Hepatocyte (in vitro differentiated cells): ENCODE data around the gene SCARF2. TPM values are rescaled to one million over a fixed set of nuclear protein-coding genes. Genes with fewer than 3 reads are reported as not detected.
"Not testable (repeated sequence)": the region's sequence is repeated elsewhere in the genome, so short reads cannot be mapped to it uniquely, and the experiment has no call there.

Experiments
- DNase-seq: peaks from one replicate; pipeline ENCODE4 v3.0.0-alpha.2; 2016; ENCODE audit warnings: low spot score
- H2AFZ ChIP-seq: fragments of 200-600 bp; sonication (generic); 2 replicates; pipeline ENCODE4 v1.6.0; 2016; ENCODE audit warnings: antibody characterized with exemption, mild to moderate bottlenecking
- H3K27ac ChIP-seq: fragments of 200-600 bp; sonication (generic); 2 replicates; pipeline ENCODE4 v1.5.1; 2016; ENCODE audit warnings: mild to moderate bottlenecking
- H3K27me3 ChIP-seq: fragments of 200-600 bp; sonication (generic); 2 replicates; pipeline ENCODE4 v1.6.1; 2016
- H3K36me3 ChIP-seq: fragments of 200-600 bp; sonication (generic); replicated peaks from 2 replicates; pipeline ENCODE4 v1.5.1; 2016; ENCODE audit warnings: low read depth; ENCODE audit not compliant: insufficient read depth
- H3K4me1 ChIP-seq: fragments of 200-600 bp; sonication (generic); 2 replicates; pipeline ENCODE4 v1.5.1; 2016; ENCODE audit warnings: mild to moderate bottlenecking, moderate library complexity; ENCODE audit not compliant: insufficient read depth
- H3K4me2 ChIP-seq: fragments of 200-600 bp; sonication (generic); 2 replicates; pipeline ENCODE4 v1.6.0; 2016
- H3K4me3 ChIP-seq: fragments of 200-600 bp; sonication (generic); 2 replicates; pipeline ENCODE4 v1.5.1; 2016; ENCODE audit warnings: mild to moderate bottlenecking
- H3K79me2 ChIP-seq: fragments of 200-600 bp; sonication (generic); 2 replicates; pipeline ENCODE4 v1.6.0; 2017; ENCODE audit warnings: mild to moderate bottlenecking
- H3K9me2 ChIP-seq: fragments of 200-600 bp; sonication (generic); replicated peaks from 2 replicates; pipeline ENCODE4 v1.6.0; 2017; ENCODE audit warnings: mild to moderate bottlenecking; ENCODE audit not compliant: insufficient read depth
- H3K9me3 ChIP-seq: fragments of 200-600 bp; sonication (generic); 2 replicates; pipeline ENCODE4 v1.5.1; 2016; ENCODE audit warnings: low read depth, mild to moderate bottlenecking
- H4K20me1 ChIP-seq: fragments of 200-600 bp; sonication (generic); 2 replicates; pipeline ENCODE4 v1.6.0; 2016; ENCODE audit warnings: mild to moderate bottlenecking; ENCODE audit not compliant: insufficient read depth, poor library complexity, severe bottlenecking
- EZH2 ChIP-seq: fragments of 200-600 bp; sonication (generic); IDR thresholded peaks from 2 replicates; pipeline ENCODE4 v1.6.1; 2016; ENCODE audit warnings: antibody characterized with exemption, mild to moderate bottlenecking, borderline replicate concordance
- EZH2phosphoT487 ChIP-seq: fragments of 200-600 bp; sonication (generic); IDR thresholded peaks from one replicate; pipeline ENCODE4 v1.6.1; 2018; ENCODE audit warnings: antibody characterized with exemption, mild to moderate bottlenecking, low read depth, moderate library complexity; ENCODE audit not compliant: unreplicated experiment, severe bottlenecking
- WGBS: methylation state at CpG from one replicate; pipeline ENCODE4 v1.1.6; 2016; ENCODE audit warnings: low lambda C conversion rate; ENCODE audit errors: missing lambda C conversion rate; 5-methylcytosine and 5-hydroxymethylcytosine counted together
- polyA plus RNA-seq: library from polyadenylated mRNA; unstranded; fragments of >200 nt; fragmentation: Nextera tagmentation; extraction: Ambion mirVana; gene quantifications from 2 replicates; pipeline ENCODE4 v1.2.1, GENCODE V29; 2016
- total RNA-seq: library from RNA; depleted of rRNA; stranded (reverse); fragments of >200 nt; gene quantifications from 2 replicates; pipeline ENCODE4 v1.2.3, GENCODE V29; 2014
- TF ChIP-seq, protein P1 (sequence below): fragments of 200-600 bp; sonication (generic); IDR thresholded peaks from 2 replicates; pipeline ENCODE4 v1.5.1; 2016; ENCODE audit warnings: antibody characterized with exemption, mild to moderate bottlenecking; ENCODE audit not compliant: poor library complexity

SCARF2 gene
- total and polyA plus RNA-seq, 2 experiments from 2014 or later, result 19.3 to 35.2 TPM

DNA sequence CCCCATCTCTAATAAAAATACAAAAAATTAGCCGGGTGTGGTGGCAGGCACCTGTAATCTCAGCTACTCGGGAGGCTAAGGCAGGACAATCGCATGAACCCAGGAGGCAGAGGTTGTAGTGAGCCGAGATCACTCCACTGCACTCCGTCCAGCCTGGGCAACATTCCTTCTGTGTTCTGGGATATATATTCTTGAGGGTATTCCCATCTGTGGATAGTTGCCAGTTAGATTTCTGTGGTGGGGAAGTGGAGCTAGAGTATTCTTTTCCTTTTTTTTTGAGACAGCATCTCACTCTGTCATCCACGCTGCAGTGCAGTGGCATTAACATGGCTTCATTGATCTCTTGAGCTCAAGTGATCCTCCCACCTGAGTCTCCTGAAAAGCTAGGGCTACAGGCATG is 52.8 kb downstream of the SCARF2 start:
- Histone ChIP-seq H3K9me2 (no peaks in the 10 kb centered on the region), H3K4me3 (no peak overlapping the region), H3K36me3 (no peaks in the 10 kb centered on the region), H3K4me1 (no peaks in the 10 kb centered on the region), H4K20me1 (no peaks in the 10 kb centered on the region), H3K27me3 (peaks cover 4% of the 10 kb centered on the region), H3K79me2 (no peaks in the 10 kb centered on the region), H3K9me3 (no peaks in the 10 kb centered on the region), H3K4me2 (no peak overlapping the region), H3K27ac (no peak overlapping the region), H2AFZ (no peak overlapping the region)
- 91% methylated on average over 6 of the region's 6 CpGs for WGBS
- DNase-seq, result no peak
- TF ChIP-seq EZH2 (no peak), EZH2phosphoT487 (no peak)
- TF ChIP-seq, protein P1, sequence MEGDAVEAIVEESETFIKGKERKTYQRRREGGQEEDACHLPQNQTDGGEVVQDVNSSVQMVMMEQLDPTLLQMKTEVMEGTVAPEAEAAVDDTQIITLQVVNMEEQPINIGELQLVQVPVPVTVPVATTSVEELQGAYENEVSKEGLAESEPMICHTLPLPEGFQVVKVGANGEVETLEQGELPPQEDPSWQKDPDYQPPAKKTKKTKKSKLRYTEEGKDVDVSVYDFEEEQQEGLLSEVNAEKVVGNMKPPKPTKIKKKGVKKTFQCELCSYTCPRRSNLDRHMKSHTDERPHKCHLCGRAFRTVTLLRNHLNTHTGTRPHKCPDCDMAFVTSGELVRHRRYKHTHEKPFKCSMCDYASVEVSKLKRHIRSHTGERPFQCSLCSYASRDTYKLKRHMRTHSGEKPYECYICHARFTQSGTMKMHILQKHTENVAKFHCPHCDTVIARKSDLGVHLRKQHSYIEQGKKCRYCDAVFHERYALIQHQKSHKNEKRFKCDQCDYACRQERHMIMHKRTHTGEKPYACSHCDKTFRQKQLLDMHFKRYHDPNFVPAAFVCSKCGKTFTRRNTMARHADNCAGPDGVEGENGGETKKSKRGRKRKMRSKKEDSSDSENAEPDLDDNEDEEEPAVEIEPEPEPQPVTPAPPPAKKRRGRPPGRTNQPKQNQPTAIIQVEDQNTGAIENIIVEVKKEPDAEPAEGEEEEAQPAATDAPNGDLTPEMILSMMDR, result no peak

DNA sequence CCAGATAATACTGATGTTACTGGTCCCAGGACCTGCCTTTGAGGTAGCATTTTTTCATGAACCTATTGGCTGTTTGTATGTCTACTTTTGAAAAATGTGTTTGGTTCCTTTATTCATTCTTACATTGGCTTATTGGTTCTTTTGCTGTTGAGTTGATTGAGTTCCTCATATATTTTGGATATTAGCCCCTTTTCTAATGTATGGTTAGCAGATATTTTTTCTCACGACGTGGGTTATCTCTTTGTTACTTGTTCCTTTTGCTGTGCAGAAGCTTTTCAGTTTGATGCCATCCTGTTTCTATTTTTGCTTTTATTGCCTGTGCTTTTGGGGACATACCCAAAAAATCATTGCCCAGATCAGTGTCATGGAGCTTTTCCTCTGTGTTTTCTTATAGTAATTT is 53.5 kb downstream of the SCARF2 start:
- no peaks in the 10 kb centered on the region for H4K20me1 ChIP-seq
- peaks cover 4% of the 10 kb centered on the region for H3K27me3 ChIP-seq
- no peak overlapping the region for H3K4me3 ChIP-seq
- WGBS, result 93% methylated on average over 2 of the region's 2 CpGs
- no peak overlapping the region for H3K27ac ChIP-seq
- no peak overlapping the region for H3K4me2 ChIP-seq
- H3K9me2 ChIP-seq, result no peaks in the 10 kb centered on the region
- TF ChIP-seq EZH2 (no peak), EZH2phosphoT487 (no peak)
- TF ChIP-seq, protein P1, result no peak
- H3K79me2 ChIP-seq, result no peaks in the 10 kb centered on the region
- no peak for DNase-seq
- no peaks in the 10 kb centered on the region for H3K9me3 ChIP-seq
- H2AFZ ChIP-seq, result no peak overlapping the region
- H3K4me1 ChIP-seq, result no peaks in the 10 kb centered on the region
- no peaks in the 10 kb centered on the region for H3K36me3 ChIP-seq

DNA sequence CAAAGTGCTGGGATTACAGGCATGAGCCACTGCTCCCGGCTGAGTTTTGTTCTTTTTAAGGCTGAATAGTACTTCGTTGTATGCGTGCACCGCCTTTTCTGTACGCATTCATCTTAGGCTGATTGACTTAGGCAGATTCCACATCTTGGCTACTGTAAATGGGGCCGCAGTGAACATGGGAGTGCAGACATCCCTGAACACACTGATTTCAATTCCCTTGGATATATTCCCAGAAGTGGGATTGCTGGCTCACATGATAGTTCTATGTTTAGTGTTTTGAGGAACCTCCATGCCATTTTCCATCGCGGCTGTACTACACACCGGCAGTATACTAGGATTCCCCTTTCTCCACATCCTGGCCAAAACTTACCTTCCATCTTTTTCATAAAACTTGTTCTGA is 54.1 kb downstream of the SCARF2 start:
- Histone ChIP-seq H3K4me2 (no peak overlapping the region), H3K9me2 (no peaks in the 10 kb centered on the region), H3K36me3 (no peaks in the 10 kb centered on the region), H3K27ac (no peak overlapping the region), H2AFZ (no peak overlapping the region), H4K20me1 (no peaks in the 10 kb centered on the region), H3K27me3 (peaks cover 4% of the 10 kb centered on the region), H3K79me2 (no peaks in the 10 kb centered on the region), H3K4me1 (no peaks in the 10 kb centered on the region), H3K9me3 (no peaks in the 10 kb centered on the region), H3K4me3 (no peak overlapping the region)
- WGBS, result 93% methylated on average over 9 of the region's 9 CpGs
- TF ChIP-seq EZH2, result no peak
- TF ChIP-seq, protein P1, result no peak
- TF ChIP-seq EZH2phosphoT487, result no peak
- no peak for DNase-seq

DNA sequence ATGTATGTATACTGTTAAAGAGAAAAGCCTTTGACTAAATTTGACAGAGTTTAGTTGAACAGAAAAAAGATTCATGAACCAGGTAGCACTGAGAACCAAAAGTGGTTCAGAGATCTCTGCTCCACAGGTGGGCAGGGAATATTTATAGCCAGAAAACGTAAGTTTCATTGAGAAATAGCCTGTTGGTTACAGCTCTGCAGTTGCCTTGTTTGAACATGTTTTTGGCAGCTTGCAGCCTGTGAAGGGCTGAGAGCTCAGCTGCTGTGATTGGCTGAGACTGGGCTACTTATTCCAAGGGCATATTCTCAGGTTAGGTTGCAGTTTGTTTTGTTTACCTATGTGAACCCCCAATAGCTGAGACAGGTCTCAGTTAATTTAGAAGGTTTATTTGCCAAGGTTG is 57.1 kb downstream of the SCARF2 start:
- Histone ChIP-seq H3K79me2 (no peaks in the 10 kb centered on the region), H3K4me2 (no peak overlapping the region), H3K4me1 (no peaks in the 10 kb centered on the region), H3K9me2 (no peaks in the 10 kb centered on the region), H3K36me3 (no peaks in the 10 kb centered on the region), H3K27me3 (no peaks in the 10 kb centered on the region), H3K4me3 (no peak overlapping the region), H3K9me3 (no peaks in the 10 kb centered on the region), H4K20me1 (no peaks in the 10 kb centered on the region), H2AFZ (no peak overlapping the region), H3K27ac (no peak overlapping the region)
- TF ChIP-seq EZH2phosphoT487 (no peak), EZH2 (no peak)
- TF ChIP-seq, protein P1, result no peak
- WGBS, result 15% methylated on average over 1 of the region's 1 CpG
- DNase-seq, result no peak

DNA sequence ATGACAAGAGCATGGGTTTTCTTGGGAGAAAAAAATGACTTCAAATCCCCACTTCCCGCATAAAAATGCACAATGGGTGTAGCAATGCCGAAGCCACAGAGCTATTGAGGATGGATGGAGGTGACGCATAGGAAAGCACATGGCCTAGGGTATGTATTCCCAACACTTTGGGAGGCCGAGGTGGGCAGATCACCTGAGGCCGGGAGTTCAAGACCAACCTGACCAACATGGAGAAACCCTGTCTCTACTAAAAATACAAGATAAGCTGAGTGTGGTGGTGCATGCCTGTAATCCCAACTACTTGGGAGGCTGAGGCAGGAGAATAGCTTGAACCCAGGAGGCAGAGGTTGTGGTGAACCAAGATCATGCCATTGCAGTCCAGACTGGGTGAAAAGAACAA is 58.9 kb downstream of the SCARF2 start:
- H3K9me2 ChIP-seq, H3K36me3 ChIP-seq, DNase-seq, H4K20me1 ChIP-seq, H3K79me2 ChIP-seq, H3K9me3 ChIP-seq, H3K4me3 ChIP-seq, H3K27me3 ChIP-seq, H3K27ac ChIP-seq, H3K4me1 ChIP-seq, H3K4me2 ChIP-seq, H2AFZ ChIP-seq: not testable (repeated sequence)
- WGBS, result 97% methylated on average over 5 of the region's 5 CpGs
